Thoracic aorta (tissue), 2 donors: ENCODE data around the gene FRMPD2. TPM values are rescaled to one million over a fixed set of nuclear protein-coding genes. Genes with fewer than 3 reads are reported as not detected.
A peak's percentile ranks its signal among the peaks of the same experiment; 100 is the strongest.

Experiments
- ATAC-seq: fragments of 150-250 bp; one replicate; pipeline ENCODE4 v1.8.0; 2017; ENCODE audit warnings: low read depth; ENCODE audit not compliant: insufficient number of reproducible peaks, low FRiP score
- DNase-seq: peaks from one replicate; pipeline ENCODE4 v3.0.0-alpha.2; 2020; ENCODE audit warnings: low spot score
- H3K27ac ChIP-seq, 2 donors: fragments of 200-600 bp; sonication (generic); 1 replicate in 1 of 2; 2 replicates in 1 of 2; pipeline ENCODE4 v1.5.1; 2016; ENCODE audit warnings: mild to moderate bottlenecking in 2 of 2, moderate library complexity in 2 of 2
- H3K27me3 ChIP-seq: fragments of 200-600 bp; sonication (generic); replicated peaks from 2 replicates; pipeline ENCODE4 v1.6.0; 2016; ENCODE audit warnings: mild to moderate bottlenecking; ENCODE audit not compliant: insufficient read depth
- H3K36me3 ChIP-seq: fragments of 200-600 bp; sonication (generic); one replicate; pipeline ENCODE4 v1.5.1; 2016
- H3K4me1 ChIP-seq, 2 donors: fragments of 200-600 bp; sonication (generic); 1 replicate in 1 of 2; 2 replicates in 1 of 2; pipeline versions ENCODE4 v1.5.1 to v1.6.0; 2016; ENCODE audit warnings: low read depth in 2 of 2, mild to moderate bottlenecking in 1 of 2; ENCODE audit not compliant: control insufficient read depth in 1 of 2
- H3K4me3 ChIP-seq: fragments of 200-600 bp; sonication (generic); 2 replicates; pipeline ENCODE4 v1.5.1; 2016; ENCODE audit warnings: mild to moderate bottlenecking
- H3K9me3 ChIP-seq: fragments of 200-600 bp; sonication (generic); 2 replicates; pipeline ENCODE4 v1.5.1; 2016
- CTCF ChIP-seq: fragments of 200-600 bp; sonication (generic); IDR thresholded peaks from one replicate; pipeline ENCODE4 v1.5.1; 2019; ENCODE audit warnings: antibody characterized with exemption
- total RNA-seq, 2 donors: library from RNA; depleted of rRNA; stranded (reverse); fragments of >200 nt; gene quantifications; one replicate each; pipeline versions ENCODE4 v1.1.0 to v1.2.3, GENCODE V29; 2016

FRMPD2 gene
- total RNA-seq, 2 donors from 2014 or later, result not detected

- Histone ChIP-seq H3K4me1 (no peaks in the 10 kb centered on the region), H3K9me3 (no peaks in the 10 kb centered on the region), H3K4me3 (no peak overlapping the region), H3K36me3 (no peaks in the 10 kb centered on the region), H3K27me3 (no peaks in the 10 kb centered on the region), H3K27ac (no peak overlapping the region)
- ATAC-seq (no peak), DNase-seq (no peak)
- no peak for TF ChIP-seq CTCF
Measured at GRCh38 chr10:48231699-48232315, 42.7 kb downstream of the FRMPD2 start.

GRCh38 chr10:48231178-48231577 lies 43.3 kb downstream of the FRMPD2 start:
- no peaks in the 10 kb centered on the region for H3K36me3 ChIP-seq
- H3K4me3 ChIP-seq, result no peak overlapping the region
- ATAC-seq (no peak), DNase-seq (no peak)
- no peak overlapping the region for H3K27ac ChIP-seq
- no peak for TF ChIP-seq CTCF
- H3K9me3 ChIP-seq, result no peaks in the 10 kb centered on the region
- no peaks in the 10 kb centered on the region for H3K4me1 ChIP-seq
- no peaks in the 10 kb centered on the region for H3K27me3 ChIP-seq

- DNase-seq (no peak), ATAC-seq (no peak)
- peaks cover 0 to 8% of the 10 kb centered on the region in 2 donors for H3K4me1 ChIP-seq
- H3K27ac ChIP-seq, result no peak overlapping the region
- H3K36me3 ChIP-seq, result no peaks in the 10 kb centered on the region
- TF ChIP-seq CTCF, result no peak
- no peak overlapping the region for H3K4me3 ChIP-seq
- H3K27me3 ChIP-seq, result no peaks in the 10 kb centered on the region
- no peaks in the 10 kb centered on the region for H3K9me3 ChIP-seq
Measured at GRCh38 chr10:48227213-48227612, 47.3 kb downstream of the FRMPD2 start.

GRCh38 chr10:48224979-48225560 lies 49.4 kb downstream of the FRMPD2 start:
- Histone ChIP-seq H3K27ac (no peak overlapping the region), H3K4me3 (peak overlapping the region; percentile 26), H3K27me3 (no peaks in the 10 kb centered on the region), H3K36me3 (no peaks in the 10 kb centered on the region), H3K9me3 (no peaks in the 10 kb centered on the region), H3K4me1 (peaks cover 0 to 8% of the 10 kb centered on the region in 2 donors)
- TF ChIP-seq CTCF, result no peak
- ATAC-seq (no peak), DNase-seq (no peak)

GRCh38 chr10:48224296-48224695 lies 50.2 kb downstream of the FRMPD2 start:
- Histone ChIP-seq H3K9me3 (no peaks in the 10 kb centered on the region), H3K4me3 (no peak overlapping the region), H3K4me1 (peaks cover 0 to 8% of the 10 kb centered on the region in 2 donors), H3K27ac (no peak overlapping the region), H3K27me3 (no peaks in the 10 kb centered on the region), H3K36me3 (no peaks in the 10 kb centered on the region)
- ATAC-seq (no peak), DNase-seq (no peak)
- no peak for TF ChIP-seq CTCF
